OCI-M2 (cell line): ENCODE results near the gene IGSF3.
"Not testable (repeated sequence)": the region's sequence is repeated elsewhere in the genome, so short reads cannot be mapped to it uniquely, and the experiment has no call there.

Experiments
- DNase-seq: peaks from one replicate; lab custom pipeline; 2025; ENCODE audit not compliant: unreplicated experiment; lab: John Stamatoyannopoulos, UW

The IGSF3 gene

DNA sequence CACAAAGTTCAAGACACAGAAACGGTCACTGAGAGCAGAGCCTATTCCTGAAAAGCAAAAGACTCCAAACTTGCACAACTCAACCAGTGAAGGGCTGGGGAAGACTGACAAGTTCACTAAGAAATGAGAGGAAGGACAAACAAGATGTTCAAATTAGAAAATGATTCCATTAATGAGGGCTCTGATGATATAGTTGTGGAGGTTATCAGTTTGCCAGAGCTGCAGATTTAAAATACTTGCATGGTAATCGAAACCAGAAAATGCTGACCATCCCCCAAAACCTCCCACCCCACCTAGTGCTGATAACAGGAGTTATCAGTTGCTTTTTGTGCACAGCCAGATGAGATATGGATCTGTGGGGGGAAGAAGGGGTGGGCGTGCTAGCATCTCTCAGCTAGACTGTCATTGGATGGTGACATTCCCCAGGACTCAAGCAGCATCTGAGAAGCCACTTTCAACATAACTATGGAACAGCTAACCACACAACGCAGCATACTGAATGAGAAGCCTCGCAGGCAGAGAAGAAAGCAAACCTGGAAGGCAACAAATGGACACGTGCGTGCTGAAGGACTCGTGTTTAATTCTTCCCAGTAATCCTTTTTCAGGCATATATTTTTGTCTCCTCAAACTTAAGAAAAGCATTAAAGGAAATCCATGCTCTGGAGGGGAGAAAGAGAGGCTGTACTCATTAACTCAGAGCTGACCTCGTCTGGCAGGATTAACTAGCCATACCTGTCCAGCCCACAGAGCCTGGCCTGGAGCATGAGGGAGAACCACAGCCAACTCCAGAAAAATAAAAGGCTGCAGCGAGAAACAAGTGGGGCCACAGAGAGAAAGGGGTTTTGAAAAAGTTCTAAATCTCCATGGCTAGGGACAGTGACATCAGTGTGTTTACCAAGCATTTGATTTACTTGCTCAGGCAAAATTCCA is 35.3 kb downstream of the IGSF3 start:
- not testable (repeated sequence) for DNase-seq

DNA sequence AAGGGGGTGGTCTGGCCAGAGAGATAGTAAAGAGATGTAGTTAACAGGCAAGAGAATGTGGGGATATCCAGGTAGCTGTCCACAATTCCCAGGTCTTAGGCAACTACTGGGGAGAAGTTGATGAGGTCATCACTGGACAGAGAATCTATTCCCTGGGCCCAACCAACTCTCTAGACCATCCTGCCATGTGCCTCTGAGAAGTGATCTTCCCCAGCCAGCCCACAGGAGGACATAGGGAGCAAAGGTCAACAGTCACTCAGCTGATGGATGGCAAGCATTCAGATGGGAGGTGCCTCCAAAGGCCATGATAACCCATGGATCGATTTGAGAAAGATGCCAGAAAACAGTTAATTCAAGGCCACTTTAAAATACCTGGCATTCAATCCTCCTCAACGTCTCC is 36.0 kb downstream of the IGSF3 start:
- not testable (repeated sequence) for DNase-seq

DNA sequence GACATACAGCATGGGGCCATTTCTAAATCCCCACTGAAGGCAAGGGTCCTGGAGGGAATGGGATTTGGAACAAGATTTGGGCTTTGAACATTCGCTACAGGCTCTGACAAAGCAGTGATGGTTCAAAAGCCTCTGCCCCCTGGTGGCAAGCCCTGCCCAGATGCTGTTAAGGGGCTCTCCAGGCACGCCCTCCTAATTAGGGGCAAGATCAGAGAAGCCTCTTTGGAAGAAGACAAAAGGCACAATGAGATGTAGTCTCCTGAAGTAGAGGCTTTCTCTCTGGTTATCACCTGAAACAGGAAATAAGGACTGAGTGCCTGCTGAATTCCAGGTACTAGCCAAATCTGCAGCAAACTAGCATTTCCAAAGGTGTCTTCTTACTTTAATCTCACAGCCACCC is 37.5 kb downstream of the IGSF3 start:
- not testable (repeated sequence) for DNase-seq

DNA sequence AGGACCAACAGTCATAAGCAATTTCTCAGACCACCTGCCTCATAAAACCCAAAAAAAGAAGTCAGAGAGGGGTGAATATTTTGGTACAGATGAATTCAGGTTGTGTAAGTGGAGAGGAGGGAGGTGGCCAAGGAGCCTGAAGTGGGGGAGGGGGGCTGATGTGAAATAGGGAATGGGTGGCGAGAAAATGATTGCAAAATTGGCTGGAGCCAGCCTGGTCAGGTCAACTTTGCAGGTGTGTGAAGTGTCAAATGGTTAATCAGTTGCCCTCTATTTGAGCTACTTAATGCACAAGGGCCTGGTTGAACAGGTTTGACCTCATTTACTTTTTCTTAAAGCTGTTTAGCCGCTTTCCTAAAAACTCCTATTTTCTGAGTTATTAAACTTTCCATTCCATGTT is 38.1 kb downstream of the IGSF3 start:
- DNase-seq = not testable (repeated sequence)

DNA sequence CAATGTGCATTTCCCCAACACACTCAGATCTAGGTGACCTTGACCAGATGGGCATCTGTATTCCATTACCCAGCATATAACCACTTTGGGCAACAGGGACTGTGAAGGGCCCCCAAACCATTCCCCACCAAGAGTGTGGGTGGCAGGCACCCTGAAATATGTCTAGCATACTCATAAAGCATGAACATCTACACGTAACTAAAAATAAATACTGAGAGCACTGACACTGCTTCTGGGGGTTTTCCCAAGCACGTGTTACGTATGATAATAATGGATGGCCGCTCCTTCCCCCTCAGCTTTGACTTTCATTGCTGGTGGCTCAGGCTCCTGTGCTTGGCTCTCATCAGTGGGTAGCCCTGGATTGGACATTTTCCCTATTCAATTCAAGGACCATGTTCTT is 39.1 kb downstream of the IGSF3 start:
- no peak for DNase-seq

DNA sequence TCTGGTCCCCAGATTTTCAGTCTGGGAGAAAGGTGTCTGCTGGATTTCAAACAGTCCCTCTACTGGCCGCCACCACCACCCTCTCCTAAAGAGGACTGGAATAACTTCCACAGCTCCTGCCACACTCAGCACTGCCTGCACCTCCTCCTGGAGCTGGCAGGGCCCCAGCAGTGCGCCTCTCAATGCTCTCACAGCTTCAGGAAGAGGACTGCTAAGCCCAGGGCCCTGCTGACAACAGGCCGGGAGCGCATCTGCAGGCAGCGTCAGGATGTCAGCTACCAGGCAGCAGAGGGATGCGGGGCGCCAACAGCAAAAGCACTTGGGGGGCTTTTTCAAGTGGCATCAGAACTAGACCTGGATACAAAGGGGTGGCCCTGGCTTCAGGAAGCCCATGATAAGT is 40.2 kb downstream of the IGSF3 start:
- DNase-seq = not testable (repeated sequence)

DNA sequence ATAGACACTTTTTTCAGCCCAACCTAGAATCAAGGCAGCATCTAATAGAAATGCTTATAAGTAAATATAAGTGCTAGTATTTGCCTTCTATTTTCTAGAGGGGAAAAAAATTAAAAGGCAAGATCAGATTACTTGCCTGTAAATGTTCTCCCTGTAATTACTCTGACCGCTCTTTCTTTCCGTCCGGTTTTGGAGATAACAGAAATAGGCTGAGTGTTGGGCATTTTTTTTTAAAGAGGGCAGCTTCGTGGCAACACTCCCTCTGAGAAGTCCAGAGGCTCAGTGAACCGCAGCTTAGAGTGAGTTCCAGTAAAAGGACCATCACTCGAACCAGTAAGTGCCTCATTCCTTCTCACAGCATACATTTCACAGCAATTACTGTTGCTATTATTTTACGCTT is 40.6 kb downstream of the IGSF3 start:
- DNase-seq = not testable (repeated sequence)

DNA sequence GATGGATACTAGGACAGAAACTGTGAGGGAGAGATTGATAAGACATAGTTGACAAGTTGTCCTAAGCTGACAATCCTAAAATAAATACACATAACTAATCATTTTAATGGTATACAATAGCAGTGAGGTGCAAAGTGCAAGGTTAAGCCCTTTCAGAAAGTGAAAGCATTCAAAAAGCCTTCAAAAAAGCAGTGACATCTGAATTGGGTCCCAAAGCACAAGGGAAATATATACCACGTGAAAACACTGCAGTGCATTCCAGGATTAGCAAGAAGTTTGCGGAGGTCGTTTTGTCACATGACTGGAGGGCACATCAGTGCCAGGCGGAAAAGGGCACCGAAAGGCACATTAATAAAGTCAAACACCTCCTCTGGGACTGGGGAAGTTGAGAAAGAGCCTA is 42.4 kb downstream of the IGSF3 start:
- not testable (repeated sequence) for DNase-seq

DNA sequence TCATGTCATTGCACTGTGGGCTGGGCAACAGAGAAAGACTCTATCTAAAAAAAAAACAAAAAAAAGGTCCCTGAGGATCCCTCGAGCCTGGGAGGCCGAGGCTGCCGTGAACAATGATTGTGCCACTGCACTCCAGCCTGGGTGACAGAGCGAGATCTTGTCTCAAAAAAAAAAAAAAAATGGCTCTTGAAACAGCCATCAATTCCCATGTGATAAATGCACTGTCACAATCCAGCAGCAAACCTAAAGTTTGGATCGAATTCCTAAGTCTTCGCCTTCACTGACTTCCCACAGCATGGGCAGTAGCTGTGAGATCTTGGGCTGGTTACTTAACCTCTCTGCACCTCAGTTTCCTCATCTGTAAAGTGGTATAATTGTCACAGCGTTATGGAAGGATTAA is 43.5 kb downstream of the IGSF3 start:
- no peak for DNase-seq

DNA sequence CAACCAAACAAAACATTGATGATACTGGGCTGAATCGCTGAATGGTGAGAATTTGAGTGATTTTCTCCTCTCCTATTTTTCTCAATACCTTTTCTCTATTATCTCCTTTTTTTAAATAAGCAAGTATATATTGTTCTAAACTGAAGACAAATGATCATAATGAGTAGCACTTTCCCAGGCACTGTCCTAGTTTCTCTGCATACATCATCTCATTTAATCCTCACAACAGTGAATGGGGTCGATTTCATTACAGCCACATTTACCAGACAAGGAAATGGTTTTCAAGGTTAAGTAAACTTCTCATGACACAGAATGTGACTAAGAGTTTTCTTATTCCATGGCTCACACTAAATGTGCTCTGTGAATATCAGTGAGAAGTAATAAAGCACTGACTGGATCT is 45.0 kb downstream of the IGSF3 start:
- not testable (repeated sequence) for DNase-seq

DNA sequence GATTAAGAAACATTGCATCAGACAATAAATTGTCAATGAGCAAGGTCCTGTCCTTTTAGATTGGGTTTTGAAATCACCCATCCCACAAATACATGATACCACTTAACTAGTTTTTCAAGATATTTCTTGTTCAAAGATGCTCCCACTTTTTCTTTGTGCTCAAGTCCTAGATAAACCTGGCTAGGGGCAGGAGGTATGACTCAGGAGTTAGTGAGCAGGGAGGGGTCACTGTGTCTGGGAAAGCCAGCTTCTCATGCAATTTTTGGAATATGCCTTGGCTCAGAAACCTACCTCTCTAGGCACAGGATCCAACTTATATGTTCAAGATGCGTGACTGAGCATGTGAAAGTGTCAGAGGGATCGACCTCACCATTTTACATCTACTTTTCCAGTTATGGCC is 45.8 kb downstream of the IGSF3 start:
- not testable (repeated sequence) for DNase-seq

DNA sequence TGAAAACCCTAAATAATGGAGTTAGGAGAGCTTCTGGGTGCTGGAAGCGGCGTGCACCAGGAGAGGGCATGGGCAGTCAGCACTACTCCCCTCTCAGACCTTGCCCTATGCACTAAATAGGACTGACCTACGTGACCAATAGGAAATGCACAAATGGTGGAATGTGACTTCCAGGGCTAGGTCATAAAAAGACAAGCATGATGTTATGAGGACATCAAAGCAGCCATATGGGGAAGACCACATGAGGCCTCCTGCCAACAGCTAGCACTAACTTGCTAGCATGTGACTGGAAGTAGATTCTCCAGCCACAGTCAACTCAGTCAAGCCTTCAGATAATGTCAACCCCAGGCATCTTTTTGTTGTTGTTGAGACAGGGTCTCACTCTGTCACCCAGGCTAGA is 47.1 kb downstream of the IGSF3 start:
- not testable (repeated sequence) for DNase-seq

DNA sequence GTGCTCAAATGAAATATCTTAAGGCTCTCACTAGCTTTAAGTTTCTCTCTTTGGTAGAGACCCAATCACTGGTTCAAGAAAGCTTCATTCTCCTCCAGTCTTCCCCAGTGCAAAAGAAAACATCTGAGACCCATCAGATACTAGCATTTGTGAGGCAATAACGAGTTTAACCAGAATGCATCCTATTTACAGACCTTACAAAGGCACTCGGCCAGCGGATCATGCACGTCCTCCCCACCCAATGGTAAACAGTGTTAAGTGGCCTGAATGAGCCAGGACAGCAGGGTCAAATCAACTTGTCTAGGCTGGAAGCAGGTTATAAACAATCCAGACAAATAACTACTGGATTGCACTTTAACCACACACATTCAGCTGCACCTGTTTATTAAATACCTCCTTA is 48.4 kb downstream of the IGSF3 start:
- not testable (repeated sequence) for DNase-seq

DNA sequence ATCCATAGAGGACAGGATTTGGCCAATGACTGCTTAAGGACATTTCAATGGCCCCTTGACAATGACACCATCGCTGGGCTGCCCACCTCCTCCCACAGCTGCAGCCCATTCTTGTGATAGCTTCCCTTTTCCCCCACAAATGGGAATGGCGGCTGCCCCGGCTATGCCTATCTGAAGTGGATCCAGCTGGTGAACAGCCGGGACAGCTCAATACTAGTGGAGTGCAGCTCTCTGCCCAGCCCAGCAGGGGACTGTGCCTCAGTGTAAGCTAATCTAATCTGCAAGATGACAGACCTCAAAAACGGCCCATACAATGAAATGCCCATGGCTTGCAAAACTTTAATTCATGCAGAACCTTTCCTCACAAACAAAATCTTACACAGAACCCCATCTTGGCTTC is 49.7 kb downstream of the IGSF3 start:
- not testable (repeated sequence) for DNase-seq

DNA sequence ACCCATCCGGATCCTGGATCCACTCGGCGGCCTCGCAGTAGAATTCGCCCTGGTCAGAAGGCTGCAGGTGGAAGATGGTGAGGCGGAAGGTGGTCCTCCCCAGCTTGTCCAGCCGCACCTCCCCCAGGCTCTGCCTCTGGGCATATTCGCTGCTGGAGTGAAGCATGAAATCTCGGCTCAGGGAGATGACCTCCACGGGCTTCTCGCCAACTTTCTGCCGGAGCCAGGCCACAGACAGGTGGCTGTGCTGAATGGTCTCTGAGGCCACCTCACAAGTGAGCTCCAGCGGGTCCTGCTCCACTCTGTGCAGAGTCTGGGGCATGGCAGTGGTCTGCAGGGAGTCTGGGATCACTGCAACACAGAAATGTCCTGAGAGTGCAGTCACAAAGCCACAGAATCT is 53.7 kb downstream of the IGSF3 start:
- DNase-seq = not testable (repeated sequence)

DNA sequence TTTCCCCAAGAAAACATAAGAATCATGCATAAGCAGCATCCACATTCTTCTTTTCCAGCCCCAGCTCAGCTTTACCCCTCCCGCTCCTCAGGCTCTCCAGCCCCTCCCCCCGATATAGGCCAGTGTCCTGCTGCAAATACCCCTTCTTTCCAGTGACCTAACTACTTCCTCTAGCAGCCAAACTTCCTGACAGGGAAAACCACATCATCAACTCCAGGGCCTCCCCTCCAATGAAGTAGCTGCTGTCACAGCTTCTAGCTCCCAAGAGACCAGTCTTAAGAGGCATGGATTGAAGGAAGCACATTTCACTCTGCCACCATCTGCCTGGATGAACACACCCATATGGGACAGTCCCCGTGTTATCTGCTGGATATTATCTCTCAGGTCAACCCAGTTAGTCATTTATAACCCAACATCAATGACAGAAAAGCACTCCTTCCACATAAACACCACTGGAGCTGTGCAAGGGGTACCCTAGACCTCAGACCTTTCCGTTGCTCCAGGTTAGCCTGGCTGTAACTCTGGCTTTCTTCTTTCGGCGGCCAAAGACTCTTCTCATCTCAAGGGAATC is 57.6 kb downstream of the IGSF3 start:
- DNase-seq = not testable (repeated sequence)

DNA sequence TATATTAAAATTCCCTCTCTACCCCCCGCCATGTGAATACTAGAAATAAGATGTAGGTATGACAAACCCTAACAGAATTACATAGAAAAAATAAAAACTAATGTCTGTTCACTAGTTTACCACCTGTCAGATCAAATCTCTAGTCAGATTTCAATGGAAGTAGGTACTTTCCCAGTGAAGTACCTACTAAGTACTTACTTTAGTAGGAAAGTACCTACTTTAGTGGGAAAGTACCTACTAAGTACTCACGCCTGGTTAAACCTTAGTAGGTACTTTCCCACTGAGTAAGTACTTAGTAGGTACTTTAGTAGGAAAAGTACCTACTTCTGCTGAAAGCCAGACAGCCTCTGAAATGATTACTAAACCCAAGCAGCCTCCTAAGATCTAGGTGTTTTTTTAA is 58.7 kb downstream of the IGSF3 start:
- DNase-seq = not testable (repeated sequence)

DNA sequence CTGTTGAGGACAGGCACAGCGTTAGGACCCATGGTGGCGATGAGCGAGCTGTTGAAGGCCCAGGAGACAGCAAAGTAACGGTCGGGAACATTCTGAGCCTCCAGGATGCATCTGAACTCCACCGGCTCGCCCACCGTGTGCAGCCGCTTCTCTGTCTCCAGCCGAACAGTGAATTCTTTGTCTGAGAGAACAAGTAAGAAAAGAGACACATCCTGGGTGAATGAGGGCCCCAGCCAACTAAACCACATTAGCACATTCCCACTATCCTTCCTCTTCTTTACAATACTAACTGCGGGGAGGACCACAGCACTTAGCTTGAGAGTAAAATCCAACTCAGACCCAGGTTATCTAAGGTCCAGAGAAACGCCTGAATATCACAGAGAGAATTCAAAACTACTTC is 59.4 kb downstream of the IGSF3 start:
- DNase-seq = not testable (repeated sequence)

DNA sequence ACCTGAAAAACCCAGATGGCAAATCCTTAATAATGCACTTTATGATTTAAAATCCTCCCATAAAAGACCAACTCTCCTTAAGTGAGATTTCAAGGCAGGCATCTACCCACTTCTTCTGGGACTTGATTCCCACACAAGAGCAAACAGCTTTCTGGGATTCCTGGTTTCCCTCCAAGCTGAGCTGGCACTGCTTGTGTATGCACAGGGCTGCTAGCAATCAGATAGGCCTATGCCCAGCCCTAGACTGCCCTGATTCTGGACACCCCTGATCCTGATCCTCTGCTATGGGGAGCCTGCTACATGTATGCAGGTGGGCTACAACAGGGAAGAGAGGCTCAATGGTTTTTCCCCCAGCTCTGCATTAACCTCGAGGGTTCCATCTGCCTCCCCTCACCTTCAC is 60.1 kb downstream of the IGSF3 start:
- DNase-seq = not testable (repeated sequence)

DNA sequence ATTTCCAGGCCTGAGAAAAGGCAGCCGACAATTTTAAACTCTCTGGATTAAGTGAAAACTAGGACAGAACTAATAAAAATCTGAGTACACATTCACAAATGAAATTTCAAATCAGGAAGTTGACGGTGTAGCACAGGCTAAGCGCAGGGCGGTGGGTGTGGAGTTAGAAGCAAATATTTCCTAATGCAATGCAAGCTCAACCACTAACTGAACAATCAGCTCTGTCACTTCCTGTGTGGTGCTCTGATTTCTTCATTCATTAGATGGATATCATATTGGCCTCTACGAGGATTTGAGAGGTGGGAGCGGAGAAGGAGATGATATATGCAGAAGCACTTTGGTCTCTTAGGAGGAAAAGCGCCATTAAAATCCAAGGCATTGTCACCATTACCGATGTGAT is 61.5 kb downstream of the IGSF3 start:
- DNase-seq = not testable (repeated sequence)

DNA sequence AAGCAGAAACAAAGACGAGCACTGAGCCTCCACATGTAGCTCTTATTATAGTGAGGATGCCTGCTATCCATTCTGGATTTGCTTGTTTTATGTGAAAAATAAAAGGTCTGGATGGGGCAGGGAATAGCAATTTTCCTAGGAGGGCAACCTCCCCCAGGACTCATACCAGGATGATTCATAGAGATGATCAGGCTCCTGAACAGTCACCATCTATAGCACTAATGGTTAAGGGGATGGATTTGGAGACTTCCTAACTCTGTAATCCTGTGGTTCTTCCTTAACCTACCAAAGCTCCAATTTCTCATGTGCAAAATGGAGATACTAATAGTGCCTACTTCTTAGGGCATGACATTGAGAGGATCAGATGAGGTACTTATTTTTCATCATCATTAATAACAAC is 62.2 kb downstream of the IGSF3 start:
- no peak for DNase-seq

DNA sequence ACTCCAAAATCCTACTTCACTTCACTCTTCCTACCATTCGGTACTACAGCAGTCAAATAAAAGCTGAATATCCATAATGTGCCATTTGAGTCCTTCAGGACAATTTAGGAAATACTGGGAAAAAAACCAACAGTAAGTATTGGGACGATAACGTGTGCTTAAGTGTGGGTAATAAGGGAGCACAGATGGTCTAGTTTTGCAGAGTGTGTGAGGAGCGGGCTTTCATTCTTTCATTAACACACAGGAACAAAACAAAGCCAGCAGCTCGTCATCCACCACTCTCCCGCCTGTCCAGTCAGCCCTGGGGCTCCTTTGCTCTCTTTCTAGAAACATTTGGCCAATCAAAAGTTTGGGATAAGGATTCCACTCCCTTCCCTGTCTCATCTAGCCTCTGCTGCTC is 63.1 kb downstream of the IGSF3 start:
- not testable (repeated sequence) for DNase-seq
